ENCODE results near the gene COMMD1. TPM values are rescaled to one million over a fixed set of nuclear protein-coding genes. Genes with fewer than 3 reads are reported as not detected.
A peak's percentile ranks its signal among the peaks of the same experiment; 100 is the strongest.

Gene COMMD1
- total RNA-seq, 1 experiment from 2014 or later: 31.7 TPM

DNA sequence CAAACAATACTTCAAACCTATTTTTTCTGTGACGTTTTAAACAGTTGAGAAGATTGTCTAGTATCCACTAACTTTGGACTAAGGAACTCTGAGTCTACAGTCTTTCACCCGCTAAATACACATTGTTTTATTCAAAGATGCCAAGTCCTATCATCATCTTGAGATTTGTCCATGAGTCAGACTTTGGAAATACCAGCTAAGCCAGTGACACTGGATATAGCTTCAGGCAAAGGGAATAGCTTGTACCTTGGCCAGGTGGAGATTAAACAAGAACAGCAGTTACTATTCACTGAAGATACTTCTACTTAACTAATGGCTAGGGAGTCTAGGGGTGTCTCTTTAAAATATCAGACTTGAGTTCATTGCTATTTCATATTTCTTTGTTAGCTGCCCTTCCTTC lies 137.5 kb downstream of the COMMD1 start:
- ATAC-seq: peak; percentile 97
- ChIA-PET POLR2A (ENCODE audit: unreplicated experiment) (no interaction called here), CTCF (interaction anchor here (0.5 kb wide), 1 partner anchor 62 kb away, joined by 4 read pairs; no protein-coding TSS in a partner anchor)
- H2AFZ ChIP-seq (ENCODE audit: low read length): no peak overlapping the region
- intact Hi-C loops (cut with micrococcal nuclease): no loop called here
- no peaks in the 10 kb centered on the region for H3K9me2 ChIP-seq (replicated peaks; ENCODE audit: low read length)
- DNase-seq: peak; percentile 94
- H3K79me2 ChIP-seq (ENCODE audit: low read length): no peaks in the 10 kb centered on the region
- peak overlapping the region; percentile 46 for H3K4me2 ChIP-seq (ENCODE audit: low read length)
- H3K9ac ChIP-seq (ENCODE audit: low read length): no peak overlapping the region
- H4K20me1 ChIP-seq (ENCODE audit: low read length): no peaks in the 10 kb centered on the region
- H3K9me3 ChIP-seq (ENCODE audit: low read length): 0 out of 2 replicates have a peak, but pooled peaks cover 6% of the 10 kb centered on the region
- no peak overlapping the region for H3K4me3 ChIP-seq (ENCODE audit: low read length)
- H3K36me3 ChIP-seq (ENCODE audit: low read depth, low read length): peaks cover 4% of the 10 kb centered on the region; the same call in 1 of the 2 replicates
- peaks cover 6% of the 10 kb centered on the region for H3F3A ChIP-seq (ENCODE audit: low read length, unreplicated experiment)
- peaks cover 30% of the 10 kb centered on the region for H3K4me1 ChIP-seq (ENCODE audit: insufficient read depth, low read length)
- BruUV-seq (replicated peaks): no TSS peak
- TF ChIP-seq EZH2phosphoT487 (IDR thresholded peaks at IDR 0.05; ENCODE audit: borderline replicate concordance, low read length): no peak
- TF ChIP-seq EZH2 (IDR thresholded peaks at IDR 0.05; ENCODE audit: low read length, unreplicated experiment): no peak
- TF ChIP-seq, protein P1, sequence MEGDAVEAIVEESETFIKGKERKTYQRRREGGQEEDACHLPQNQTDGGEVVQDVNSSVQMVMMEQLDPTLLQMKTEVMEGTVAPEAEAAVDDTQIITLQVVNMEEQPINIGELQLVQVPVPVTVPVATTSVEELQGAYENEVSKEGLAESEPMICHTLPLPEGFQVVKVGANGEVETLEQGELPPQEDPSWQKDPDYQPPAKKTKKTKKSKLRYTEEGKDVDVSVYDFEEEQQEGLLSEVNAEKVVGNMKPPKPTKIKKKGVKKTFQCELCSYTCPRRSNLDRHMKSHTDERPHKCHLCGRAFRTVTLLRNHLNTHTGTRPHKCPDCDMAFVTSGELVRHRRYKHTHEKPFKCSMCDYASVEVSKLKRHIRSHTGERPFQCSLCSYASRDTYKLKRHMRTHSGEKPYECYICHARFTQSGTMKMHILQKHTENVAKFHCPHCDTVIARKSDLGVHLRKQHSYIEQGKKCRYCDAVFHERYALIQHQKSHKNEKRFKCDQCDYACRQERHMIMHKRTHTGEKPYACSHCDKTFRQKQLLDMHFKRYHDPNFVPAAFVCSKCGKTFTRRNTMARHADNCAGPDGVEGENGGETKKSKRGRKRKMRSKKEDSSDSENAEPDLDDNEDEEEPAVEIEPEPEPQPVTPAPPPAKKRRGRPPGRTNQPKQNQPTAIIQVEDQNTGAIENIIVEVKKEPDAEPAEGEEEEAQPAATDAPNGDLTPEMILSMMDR (conservative IDR thresholded peaks at IDR 0.05; ENCODE audit: low read depth, low read length): no peak
- H3K27ac ChIP-seq (ENCODE audit: low read length): peak overlapping the region; percentile 42
- no peaks in the 10 kb centered on the region for H3K27me3 ChIP-seq (ENCODE audit: low read length)

DNA sequence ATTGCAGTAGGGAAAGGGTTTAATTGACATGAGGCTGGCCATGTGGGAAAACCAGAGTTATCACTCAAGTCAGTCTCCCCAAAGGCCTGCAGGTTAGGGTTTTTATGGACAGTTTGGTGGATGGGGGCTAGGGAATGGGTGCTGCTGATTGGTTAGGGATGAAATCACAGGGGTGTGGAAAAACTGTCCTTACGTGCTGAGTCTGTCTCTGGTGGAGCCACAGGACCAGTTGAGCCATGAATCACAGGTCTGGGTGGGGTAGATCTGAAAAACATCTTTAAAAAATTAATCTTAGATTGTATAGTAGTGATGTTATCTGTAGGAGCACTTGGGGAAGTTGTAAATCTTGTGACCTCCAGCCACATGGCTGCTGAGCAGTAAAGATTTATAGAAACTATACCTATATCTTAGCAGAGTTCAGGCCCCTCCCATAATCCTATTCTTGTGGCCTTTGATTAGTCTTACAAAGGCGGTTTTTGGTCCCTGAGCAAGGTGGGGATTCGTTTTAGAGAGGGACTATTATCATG lies 139.6 kb downstream of the COMMD1 start:
- Histone ChIP-seq H3K27me3 (ENCODE audit: low read length) (no peaks in the 10 kb centered on the region), H3K79me2 (ENCODE audit: low read length) (no peaks in the 10 kb centered on the region), H4K20me1 (ENCODE audit: low read length) (no peaks in the 10 kb centered on the region), H2AFZ (ENCODE audit: low read length) (no peak overlapping the region), H3K27ac (ENCODE audit: low read length) (no peak overlapping the region), H3K9me2 (replicated peaks; ENCODE audit: low read length) (no peaks in the 10 kb centered on the region), H3F3A (ENCODE audit: low read length, unreplicated experiment) (peaks cover 6% of the 10 kb centered on the region), H3K9me3 (ENCODE audit: low read length) (0 out of 2 replicates have a peak, but pooled peaks cover 6% of the 10 kb centered on the region), H3K4me3 (ENCODE audit: low read length) (no peak overlapping the region), H3K36me3 (ENCODE audit: low read depth, low read length) (peaks cover 4% of the 10 kb centered on the region; the same call in 1 of the 2 replicates), H3K9ac (ENCODE audit: low read length) (no peak overlapping the region), H3K4me1 (ENCODE audit: insufficient read depth, low read length) (peaks cover 18% of the 10 kb centered on the region), H3K4me2 (ENCODE audit: low read length) (no peak overlapping the region)
- BruUV-seq (replicated peaks): no TSS peak
- ChIA-PET POLR2A (ENCODE audit: unreplicated experiment) (no interaction called here), CTCF (no interaction called here)
- TF ChIP-seq EZH2 (IDR thresholded peaks at IDR 0.05; ENCODE audit: low read length, unreplicated experiment): no peak
- ATAC-seq (no peak), DNase-seq (no peak)
- intact Hi-C loops (cut with micrococcal nuclease): no loop called here

DNA sequence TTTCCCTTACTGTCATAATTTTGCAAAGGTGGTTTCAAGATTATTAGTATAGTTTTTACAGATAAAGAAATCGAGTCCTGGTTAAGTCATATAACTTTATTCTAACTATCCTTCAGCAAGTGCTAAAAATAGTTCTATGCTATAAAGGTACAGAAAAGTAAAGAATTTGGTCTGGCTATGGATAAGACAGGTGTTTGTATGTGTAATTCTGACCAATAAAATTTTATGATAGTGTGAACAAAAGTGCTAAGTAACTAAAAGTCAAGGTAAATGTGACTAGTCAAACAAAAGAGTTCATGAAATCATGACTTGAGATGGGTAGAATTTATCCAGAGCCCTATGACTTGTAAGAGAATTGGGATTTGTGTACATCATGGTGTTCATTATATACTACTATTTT lies 140.7 kb downstream of the COMMD1 start:
- H3K9ac ChIP-seq (ENCODE audit: low read length): no peak overlapping the region
- no peak overlapping the region for H2AFZ ChIP-seq (ENCODE audit: low read length)
- H4K20me1 ChIP-seq (ENCODE audit: low read length): no peaks in the 10 kb centered on the region
- intact Hi-C loops (cut with micrococcal nuclease): no loop called here
- DNase-seq (no peak), ATAC-seq (no peak)
- no peak overlapping the region for H3K4me2 ChIP-seq (ENCODE audit: low read length)
- CTCF ChIA-PET: no interaction called here
- H3K4me1 ChIP-seq (ENCODE audit: insufficient read depth, low read length): peaks cover 18% of the 10 kb centered on the region
- TF ChIP-seq EZH2phosphoT487 (IDR thresholded peaks at IDR 0.05; ENCODE audit: borderline replicate concordance, low read length): no peak
- TF ChIP-seq, protein P1 (conservative IDR thresholded peaks at IDR 0.05; ENCODE audit: low read depth, low read length): no peak
- no peak for TF ChIP-seq EZH2 (IDR thresholded peaks at IDR 0.05; ENCODE audit: low read length, unreplicated experiment)
- POLR2A ChIA-PET (ENCODE audit: unreplicated experiment): no interaction called here
- BruUV-seq (replicated peaks): no TSS peak
- peaks cover 4% of the 10 kb centered on the region; the same call in 1 of the 2 replicates for H3K36me3 ChIP-seq (ENCODE audit: low read depth, low read length)
- no peaks in the 10 kb centered on the region for H3K9me2 ChIP-seq (replicated peaks; ENCODE audit: low read length)
- 0 out of 2 replicates have a peak, but pooled peaks cover 6% of the 10 kb centered on the region for H3K9me3 ChIP-seq (ENCODE audit: low read length)
- H3K79me2 ChIP-seq (ENCODE audit: low read length): no peaks in the 10 kb centered on the region
- no peaks in the 10 kb centered on the region for H3K27me3 ChIP-seq (ENCODE audit: low read length)
- no peak overlapping the region for H3K4me3 ChIP-seq (ENCODE audit: low read length)
- H3F3A ChIP-seq (ENCODE audit: low read length, unreplicated experiment): peaks cover 6% of the 10 kb centered on the region
- no peak overlapping the region for H3K27ac ChIP-seq (ENCODE audit: low read length)

Measured in PC-3 (cell line).